IMR-90 (cell line): ENCODE results near the gene CST9L. TPM values are rescaled to one million over a fixed set of nuclear protein-coding genes. Genes with fewer than 3 reads are reported as not detected.

Experiments used
- ATAC-seq: fragments of 200-7000 bp; cut with Tn5 transposase; 2 replicates; pipeline ENCODE4 v1.9.1; 2020; ENCODE audit warnings: low read depth, mild to moderate bottlenecking, moderate library complexity
- BruUV-seq: library from RNA; stranded (reverse); fragments of 400-500 nt; replicated peaks from 2 replicates; lab custom pipeline; 2021; lab: Mats Ljungman, UMichigan
- CTCF ChIA-PET: fragments of 300-600 bp; formaldehyde crosslinking; extraction: SDS; loops from one replicate; lab custom pipeline; 2021; ENCODE audit warnings: antibody characterized with exemption; lab: Yijun Ruan, JAX
- POLR2A ChIA-PET: fragments of 300-600 bp; sonication (Branson Sonifier 250); formaldehyde crosslinking; loops from one replicate; lab custom pipeline; 2022; ENCODE audit warnings: antibody characterized with exemption; ENCODE audit not compliant: unreplicated experiment; lab: Charles Lee
- DNase-seq: peaks from one replicate; pipeline ENCODE4 v3.0.0; 2013
- H2AFZ ChIP-seq: replicated peaks from 2 replicates; pipeline ENCODE3; 2013; ENCODE audit warnings: low read length, mild to moderate bottlenecking; ENCODE audit not compliant: poor library complexity
- H2AK5ac ChIP-seq: 2 replicates; pipeline ENCODE4 v1.6.1; 2013; ENCODE audit warnings: low read depth, low read length, inconsistent platforms
- H2AK9ac ChIP-seq: replicated peaks from 2 replicates; pipeline ENCODE3; 2013; ENCODE audit warnings: mild to moderate bottlenecking, low read depth, low read length, moderate library complexity; ENCODE audit not compliant: poor library complexity
- H2BK120ac ChIP-seq: 2 replicates; pipeline ENCODE4 v1.6.1; 2013; ENCODE audit warnings: low read depth, low read length, inconsistent platforms
- H2BK15ac ChIP-seq: 3 replicates; pipeline ENCODE4 v1.6.1; 2013; ENCODE audit warnings: low read depth, low read length, inconsistent platforms
- H2BK20ac ChIP-seq: 2 replicates; pipeline ENCODE4 v1.6.1; 2013; ENCODE audit warnings: low read depth, mild to moderate bottlenecking, inconsistent platforms, low read length, moderate library complexity
- H2BK5ac ChIP-seq: 2 replicates; pipeline ENCODE4 v1.6.1; 2013; ENCODE audit warnings: mild to moderate bottlenecking, low read depth, low read length, inconsistent platforms; ENCODE audit not compliant: poor library complexity, severe bottlenecking
- H3K14ac ChIP-seq: replicated peaks from 2 replicates; pipeline ENCODE4 v1.6.1; 2013; ENCODE audit warnings: low read depth, low read length, inconsistent platforms
- H3K18ac ChIP-seq: 2 replicates; pipeline ENCODE4 v1.6.1; 2013; ENCODE audit warnings: low read depth, low read length, control low read depth
- H3K23ac ChIP-seq: 2 replicates; pipeline ENCODE4 v1.6.1; 2013; ENCODE audit warnings: low read depth, low read length, inconsistent platforms
- H3K27ac ChIP-seq: 2 replicates; pipeline ENCODE4 v1.5.1; 2013; ENCODE audit warnings: mild to moderate bottlenecking, control low read depth, low read length; ENCODE audit not compliant: insufficient read depth
- H3K27me3 ChIP-seq: 2 replicates; pipeline ENCODE4 v1.6.1; 2013; ENCODE audit warnings: low read length; ENCODE audit not compliant: control insufficient read depth, insufficient read depth
- H3K36me3 ChIP-seq: 2 replicates; pipeline ENCODE4 v1.6.1; 2013; ENCODE audit warnings: low read length, mixed read lengths; ENCODE audit not compliant: control insufficient read depth, insufficient read depth
- H3K4ac ChIP-seq: 2 replicates; pipeline ENCODE4 v1.6.1; 2013; ENCODE audit warnings: low read depth, low read length, inconsistent platforms
- H3K4me1 ChIP-seq: 2 replicates; pipeline ENCODE4 v1.6.1; 2013; ENCODE audit warnings: low read length, mixed read lengths; ENCODE audit not compliant: control insufficient read depth, insufficient read depth
- H3K4me2 ChIP-seq: 2 replicates; pipeline ENCODE4 v1.6.1; 2013; ENCODE audit warnings: low read depth, mild to moderate bottlenecking, control low read depth, low read length, moderate library complexity
- H3K4me3 ChIP-seq: 2 replicates; pipeline ENCODE4 v1.5.1; 2013; ENCODE audit warnings: low read depth, mild to moderate bottlenecking, control low read depth, low read length, moderate library complexity; ENCODE audit not compliant: insufficient read depth
- H3K56ac ChIP-seq: 2 replicates; pipeline ENCODE4 v1.6.1; 2013; ENCODE audit warnings: low read length, inconsistent platforms; ENCODE audit not compliant: insufficient read depth; ENCODE audit errors: extremely low read depth
- H3K79me1 ChIP-seq, 2 experiments: 2 replicates each; pipeline ENCODE4 v1.6.1; 2013; ENCODE audit warnings: low read length in 2 of 2, inconsistent platforms in 1 of 2, low read depth in 1 of 2
- H3K9ac ChIP-seq: 2 replicates; pipeline ENCODE4 v1.6.1; 2013; ENCODE audit warnings: low read depth, low read length, control low read depth
- H3K9me1 ChIP-seq: 2 replicates; pipeline ENCODE4 v1.6.1; 2013; ENCODE audit warnings: low read length, inconsistent platforms; ENCODE audit not compliant: insufficient read depth
- H3K9me3 ChIP-seq: 2 replicates; pipeline ENCODE4 v1.6.1; 2013; ENCODE audit warnings: low read length; ENCODE audit not compliant: control insufficient read depth, insufficient read depth
- H4K20me1 ChIP-seq: 2 replicates; pipeline ENCODE4 v1.6.1; 2013; ENCODE audit warnings: low read length, inconsistent platforms; ENCODE audit not compliant: insufficient read depth
- H4K5ac ChIP-seq: 2 replicates; pipeline ENCODE4 v1.6.1; 2013; ENCODE audit warnings: mild to moderate bottlenecking, low read depth, low read length, control low read depth
- H4K8ac ChIP-seq, 2 experiments: 2 replicates each; pipeline ENCODE4 v1.6.1; 2013; ENCODE audit warnings: low read depth in 2 of 2, low read length in 2 of 2, control low read depth in 1 of 2, inconsistent platforms in 1 of 2
- H4K91ac ChIP-seq: 2 replicates; pipeline ENCODE4 v1.6.1; 2013; ENCODE audit warnings: low read depth, low read length, inconsistent platforms; ENCODE audit not compliant: insufficient read depth
- BHLHE40 ChIP-seq: fragments of 150-350 bp; IDR thresholded peaks from 2 replicates; pipeline ENCODE4 v1.6.1; 2016; ENCODE audit warnings: mild to moderate bottlenecking, low read depth, low read length
- CEBPB ChIP-seq: IDR thresholded peaks from 2 replicates; pipeline ENCODE4 v1.6.1; 2012; ENCODE audit warnings: low read depth, low read length, improper control_type of control experiment
- CHD1 ChIP-seq: IDR thresholded peaks from 2 replicates; pipeline ENCODE4 v1.6.1; 2012; ENCODE audit warnings: low read depth, low read length, improper control_type of control experiment
- FOS ChIP-seq: fragments of 150-350 bp; IDR thresholded peaks from 2 replicates; pipeline ENCODE4 v1.6.1; 2016; ENCODE audit warnings: low read depth, low read length
- MAFK ChIP-seq: IDR thresholded peaks from 2 replicates; pipeline ENCODE4 v1.6.1; 2012; ENCODE audit warnings: low read depth, low read length, improper control_type of control experiment
- MAZ ChIP-seq: IDR thresholded peaks from 2 replicates; pipeline ENCODE4 v1.6.1; 2012; ENCODE audit warnings: low read depth, mild to moderate bottlenecking, low read length, improper control_type of control experiment, moderate library complexity, borderline replicate concordance
- MXI1 ChIP-seq: IDR thresholded peaks from 2 replicates; pipeline ENCODE4 v1.6.1; 2012; ENCODE audit warnings: low read depth, mild to moderate bottlenecking, low read length, moderate library complexity, borderline replicate concordance
- NFE2L2 ChIP-seq: fragments of 150-350 bp; IDR thresholded peaks from 2 replicates; pipeline ENCODE4 v1.6.1; 2016; ENCODE audit warnings: low read depth, mild to moderate bottlenecking, low read length
- POLR2A ChIP-seq: IDR thresholded peaks from 2 replicates; pipeline ENCODE4 v1.6.1; 2012; ENCODE audit warnings: mild to moderate bottlenecking, low read depth, low read length
- RAD21 ChIP-seq: IDR thresholded peaks from 2 replicates; pipeline ENCODE4 v1.6.1; 2012; ENCODE audit warnings: low read length, improper control_type of control experiment
- RCOR1 ChIP-seq: IDR thresholded peaks from 2 replicates; pipeline ENCODE4 v1.6.1; 2012; ENCODE audit warnings: mild to moderate bottlenecking, low read length, improper control_type of control experiment; ENCODE audit not compliant: insufficient replicate concordance
- RFX5 ChIP-seq: IDR thresholded peaks from 2 replicates; pipeline ENCODE4 v1.8.0; 2012; ENCODE audit warnings: low read depth, mild to moderate bottlenecking, low read length, moderate library complexity
- SMC3 ChIP-seq: fragments of 150-350 bp; IDR thresholded peaks from 2 replicates; pipeline ENCODE4 v1.6.1; 2016; ENCODE audit warnings: low read depth, mild to moderate bottlenecking, antibody characterized with exemption, low read length, moderate library complexity
- USF2 ChIP-seq: fragments of 150-350 bp; IDR thresholded peaks from 2 replicates; pipeline ENCODE4 v1.6.1; 2017; ENCODE audit warnings: mild to moderate bottlenecking, antibody characterized with exemption, low read length, low read depth
- WGBS, 2 experiments: methylation state at CpG; one replicate each; pipeline versions ENCODE4 v1.1.5 to v1.1.7; 2013; ENCODE audit warnings: missing lambda C conversion rate in 2 of 2; ENCODE audit not compliant: insufficient read length in 1 of 2; ENCODE audit errors: extremely low coverage in 2 of 2; 5-methylcytosine and 5-hydroxymethylcytosine counted together
- dilution Hi-C: fragments of 300-500 bp; cut with HindIII; formaldehyde crosslinking; loops from one replicate; pipeline ENCODE4 v1.14.3; 2018; ENCODE audit warnings: low sequenced_read_pairs; ENCODE audit not compliant: unreplicated experiment
- in situ Hi-C: fragments of 300-500 bp; cut with MboI; formaldehyde crosslinking; loops from 3 replicates; pipeline ENCODE4 v1.14.3; 2019; ENCODE audit warnings: low sequenced_read_pairs, inconsistent platforms, mixed read lengths
- intact Hi-C: fragments of 100-400 bp; cut with micrococcal nuclease; formaldehyde crosslinking; loops from 2 replicates; pipeline ENCODE4 v1.10.0; 2022
- polyA plus RNA-seq, 3 experiments: library from polyadenylated mRNA; depleted of rRNA; stranded (reverse); fragments of >200 nt; gene quantifications; 2 replicates each; pipeline ENCODE4 v1.2.3, GENCODE V29; 2012; ENCODE audit warnings: low replicate concordance in 1 of 3
- total RNA-seq: library from RNA; depleted of rRNA; stranded (reverse); fragments of >200 nt; gene quantifications from 2 replicates; pipeline ENCODE4 v1.2.3, GENCODE V29; 2012
- TF ChIP-seq, protein P1 (sequence below): fragments of 150-350 bp; IDR thresholded peaks from 2 replicates; pipeline ENCODE4 v1.6.1; 2016; ENCODE audit warnings: low read depth, mild to moderate bottlenecking, low read length, moderate library complexity, borderline replicate concordance
- TF ChIP-seq, protein P2 (sequence below): conservative IDR thresholded peaks from 2 replicates; pipeline ENCODE4 v1.5.1; 2012; ENCODE audit warnings: mild to moderate bottlenecking, low read depth, low read length, improper control_type of control experiment

The CST9L gene
- total and polyA plus RNA-seq, 2 of the 4 experiments (the other 2 are of a cell fraction), result not detected

GRCh38 chr20:23534801-23535593, 33.3 kb downstream of the CST9L start:
- DNase-seq, result no peak
- Histone ChIP-seq H3K4me3 (no peak overlapping the region), H3K27me3 (no peaks in the 10 kb centered on the region), H4K91ac (no peak overlapping the region), H3K23ac (no peak overlapping the region), H3K4me2 (no peak overlapping the region), H3K18ac (no peak overlapping the region), H3K56ac (no peak overlapping the region), H3K14ac (no peak overlapping the region), H3K27ac (no peak overlapping the region), H4K5ac (no peak overlapping the region), H3K4ac (no peak overlapping the region), H3K9me3 (no peaks in the 10 kb centered on the region), H4K20me1 (no peaks in the 10 kb centered on the region), H3K79me1 (no peaks in the 10 kb centered on the region), H2AFZ (no peak overlapping the region), H4K8ac (no peak overlapping the region), H3K36me3 (no peaks in the 10 kb centered on the region), H2BK5ac (no peak overlapping the region), H2AK5ac (no peak overlapping the region), H3K9me1 (no peaks in the 10 kb centered on the region), H2BK15ac (no peak overlapping the region), H3K9ac (no peak overlapping the region), H2AK9ac (no peak overlapping the region), H3K4me1 (no peaks in the 10 kb centered on the region), H2BK20ac (no peak overlapping the region), H2BK120ac (no peak overlapping the region)
- WGBS, 2 experiments, result 67% methylated on average over 6 of the region's 20 CpGs; no CpG with 5 or more reads in 1 of the 2 experiments
- dilution Hi-C loops, result no loop called here
- intact Hi-C loops, result no loop called here
- in situ Hi-C loops, result no loop called here
- TF ChIP-seq MAFK, result no peak
- TF ChIP-seq CHD1, result no peak
- TF ChIP-seq BHLHE40, result no peak
- no peak for TF ChIP-seq RAD21
- TF ChIP-seq MAZ, result no peak
- no peak for TF ChIP-seq RFX5
- no peak for TF ChIP-seq SMC3
- TF ChIP-seq FOS, result no peak
- TF ChIP-seq, protein P1, sequence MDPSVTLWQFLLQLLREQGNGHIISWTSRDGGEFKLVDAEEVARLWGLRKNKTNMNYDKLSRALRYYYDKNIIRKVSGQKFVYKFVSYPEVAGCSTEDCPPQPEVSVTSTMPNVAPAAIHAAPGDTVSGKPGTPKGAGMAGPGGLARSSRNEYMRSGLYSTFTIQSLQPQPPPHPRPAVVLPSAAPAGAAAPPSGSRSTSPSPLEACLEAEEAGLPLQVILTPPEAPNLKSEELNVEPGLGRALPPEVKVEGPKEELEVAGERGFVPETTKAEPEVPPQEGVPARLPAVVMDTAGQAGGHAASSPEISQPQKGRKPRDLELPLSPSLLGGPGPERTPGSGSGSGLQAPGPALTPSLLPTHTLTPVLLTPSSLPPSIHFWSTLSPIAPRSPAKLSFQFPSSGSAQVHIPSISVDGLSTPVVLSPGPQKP, result no peak
- TF ChIP-seq USF2, result no peak
- TF ChIP-seq CEBPB, result no peak
- TF ChIP-seq, protein P2, sequence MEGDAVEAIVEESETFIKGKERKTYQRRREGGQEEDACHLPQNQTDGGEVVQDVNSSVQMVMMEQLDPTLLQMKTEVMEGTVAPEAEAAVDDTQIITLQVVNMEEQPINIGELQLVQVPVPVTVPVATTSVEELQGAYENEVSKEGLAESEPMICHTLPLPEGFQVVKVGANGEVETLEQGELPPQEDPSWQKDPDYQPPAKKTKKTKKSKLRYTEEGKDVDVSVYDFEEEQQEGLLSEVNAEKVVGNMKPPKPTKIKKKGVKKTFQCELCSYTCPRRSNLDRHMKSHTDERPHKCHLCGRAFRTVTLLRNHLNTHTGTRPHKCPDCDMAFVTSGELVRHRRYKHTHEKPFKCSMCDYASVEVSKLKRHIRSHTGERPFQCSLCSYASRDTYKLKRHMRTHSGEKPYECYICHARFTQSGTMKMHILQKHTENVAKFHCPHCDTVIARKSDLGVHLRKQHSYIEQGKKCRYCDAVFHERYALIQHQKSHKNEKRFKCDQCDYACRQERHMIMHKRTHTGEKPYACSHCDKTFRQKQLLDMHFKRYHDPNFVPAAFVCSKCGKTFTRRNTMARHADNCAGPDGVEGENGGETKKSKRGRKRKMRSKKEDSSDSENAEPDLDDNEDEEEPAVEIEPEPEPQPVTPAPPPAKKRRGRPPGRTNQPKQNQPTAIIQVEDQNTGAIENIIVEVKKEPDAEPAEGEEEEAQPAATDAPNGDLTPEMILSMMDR, result no peak
- TF ChIP-seq RCOR1, result no peak
- TF ChIP-seq NFE2L2, result no peak
- TF ChIP-seq POLR2A, result no peak
- TF ChIP-seq MXI1, result no peak
- ChIA-PET POLR2A (no interaction called here), CTCF (no interaction called here)
- ATAC-seq, result no peak
- no TSS peak for BruUV-seq
